GM21529 (cell line): ENCODE results near the gene CBFA2T3.

Experiments
- ATAC-seq: cut with Tn5 transposase; IDR thresholded peaks from one replicate; pipeline ENCODE4 v1.9.1; 2021; ENCODE audit not compliant: unreplicated experiment

CBFA2T3 gene

DNA sequence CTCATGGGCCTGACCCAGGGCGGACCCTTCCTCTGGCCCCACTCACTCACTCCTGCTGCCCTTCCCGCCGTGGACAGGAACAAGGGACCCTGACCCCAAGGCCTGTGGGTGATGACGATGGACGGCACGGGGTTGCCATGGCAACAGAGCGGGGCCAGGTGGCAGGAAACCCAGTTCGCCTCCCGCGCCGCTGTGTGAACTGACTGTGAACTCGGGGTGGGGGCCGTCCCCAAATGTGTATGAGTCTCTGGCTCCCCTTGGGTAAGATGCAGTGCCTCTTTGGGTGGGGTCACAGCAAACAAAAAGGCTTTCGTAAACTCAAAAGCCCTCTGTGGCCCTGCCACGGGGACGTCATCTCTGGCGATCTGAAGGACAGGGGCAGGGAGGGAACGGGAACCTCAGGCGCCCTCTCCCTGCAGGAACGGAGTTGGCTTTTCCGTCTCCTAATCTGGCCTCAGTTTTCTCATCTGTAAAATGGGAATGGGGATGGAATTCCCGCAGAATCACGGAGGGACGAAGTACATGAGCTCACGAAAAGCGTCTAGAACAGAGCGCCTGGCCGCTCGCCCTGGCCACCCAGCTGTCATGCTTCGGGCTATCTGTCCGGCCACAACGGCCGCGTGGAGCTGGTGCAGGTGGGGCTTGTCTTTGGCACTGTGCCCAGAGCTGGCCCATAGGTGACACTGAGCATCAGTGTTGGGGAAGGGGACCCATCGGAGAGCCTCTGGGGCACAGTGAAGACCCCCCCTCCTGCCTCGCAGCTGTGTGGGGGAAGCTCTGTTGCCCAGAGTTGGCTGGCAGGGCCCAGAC is 65.7 kb downstream of the CBFA2T3 start:
- no peak for ATAC-seq

- no peak for ATAC-seq
These were observed 66.5 kb downstream of the CBFA2T3 start for GRCh38 chr16:88910284-88911135.

DNA sequence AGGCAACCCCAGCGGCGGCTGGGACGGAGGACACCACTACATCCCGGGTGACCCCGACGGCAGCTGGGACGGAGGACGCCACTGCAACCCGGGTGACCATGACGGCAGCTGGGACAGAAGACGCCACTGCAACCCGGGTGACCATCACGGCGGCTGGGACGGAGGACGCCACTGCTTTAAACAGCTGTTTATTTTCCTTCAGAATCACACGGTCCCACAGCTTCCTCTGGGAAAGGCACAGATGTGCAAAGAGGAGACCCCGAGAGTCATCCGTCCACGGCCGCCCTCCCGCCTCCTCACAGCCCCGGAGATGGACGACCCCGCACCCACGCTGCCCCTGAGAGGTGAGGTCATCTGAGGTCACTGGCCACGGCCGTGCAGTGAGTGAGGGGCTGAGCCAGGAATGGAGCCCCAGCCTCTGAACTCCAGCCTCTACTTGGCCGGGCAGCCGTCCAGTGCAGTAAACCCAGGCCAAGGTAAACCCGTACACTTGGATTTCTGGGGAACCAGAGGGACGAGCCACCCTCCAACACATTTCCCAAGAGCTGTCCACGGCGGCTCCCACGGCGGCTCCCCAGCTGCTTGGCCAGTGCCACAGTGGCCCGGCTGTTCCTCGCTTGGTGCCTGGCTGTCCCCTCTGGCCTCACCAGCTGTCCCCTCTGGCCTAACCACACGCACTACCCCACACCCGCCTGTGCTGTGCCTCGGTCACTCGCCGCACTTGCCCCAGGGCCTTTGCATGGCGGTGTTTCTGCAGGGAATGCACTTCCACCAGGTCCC is 67.4 kb downstream of the CBFA2T3 start:
- ATAC-seq: no peak

DNA sequence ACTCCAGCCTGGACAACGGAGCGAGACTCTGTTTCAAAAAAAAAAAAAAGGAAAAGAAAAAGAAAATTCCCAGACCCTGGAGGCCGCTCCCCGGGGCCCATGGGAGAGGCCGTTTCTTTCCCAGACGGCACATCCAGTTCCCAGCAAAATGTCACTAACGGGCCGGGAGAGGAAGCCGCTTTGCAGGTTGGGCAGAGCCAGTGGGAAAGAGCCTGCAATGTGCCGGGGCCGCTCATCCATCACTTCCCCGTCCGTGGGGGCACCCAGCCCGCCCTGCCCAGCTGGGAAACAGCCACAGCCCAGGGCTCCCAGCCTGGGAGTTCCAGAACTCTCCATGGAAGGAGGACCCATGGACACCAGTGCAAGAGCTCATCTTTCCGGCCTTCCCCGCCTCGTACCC is 68.7 kb downstream of the CBFA2T3 start:
- no peak for ATAC-seq

GRCh38 chr16:88907768-88908167 is 69.2 kb downstream of the CBFA2T3 start:
- ATAC-seq: no peak

DNA sequence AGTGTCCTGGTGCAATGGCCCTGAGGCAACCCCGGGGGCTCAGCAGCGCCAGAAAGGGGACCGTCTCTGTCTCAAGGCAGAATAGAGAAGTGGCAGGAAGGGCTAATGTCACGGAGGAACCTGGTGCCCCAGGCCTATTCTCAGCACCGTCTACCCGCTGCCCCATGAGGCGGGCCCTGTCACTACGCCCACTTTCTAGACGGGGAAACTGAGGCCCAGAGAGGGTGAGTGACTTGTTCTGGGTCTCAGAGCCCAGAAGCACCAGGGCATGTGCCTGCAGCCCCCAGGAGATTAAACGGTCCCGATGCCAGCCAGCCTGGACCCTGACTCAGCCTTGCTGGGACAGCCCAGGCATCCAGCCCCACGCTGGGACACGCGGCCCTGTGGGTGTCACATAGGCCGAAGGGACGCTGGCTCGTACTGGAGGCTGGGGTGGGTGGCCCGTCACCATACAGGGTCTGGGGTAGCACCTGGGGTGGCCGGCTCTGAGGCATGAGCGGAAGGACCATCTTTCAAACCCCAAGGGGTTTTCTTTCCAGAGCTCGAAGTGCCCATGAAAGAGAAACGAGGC is 70.4 kb downstream of the CBFA2T3 start:
- ATAC-seq: no peak

DNA sequence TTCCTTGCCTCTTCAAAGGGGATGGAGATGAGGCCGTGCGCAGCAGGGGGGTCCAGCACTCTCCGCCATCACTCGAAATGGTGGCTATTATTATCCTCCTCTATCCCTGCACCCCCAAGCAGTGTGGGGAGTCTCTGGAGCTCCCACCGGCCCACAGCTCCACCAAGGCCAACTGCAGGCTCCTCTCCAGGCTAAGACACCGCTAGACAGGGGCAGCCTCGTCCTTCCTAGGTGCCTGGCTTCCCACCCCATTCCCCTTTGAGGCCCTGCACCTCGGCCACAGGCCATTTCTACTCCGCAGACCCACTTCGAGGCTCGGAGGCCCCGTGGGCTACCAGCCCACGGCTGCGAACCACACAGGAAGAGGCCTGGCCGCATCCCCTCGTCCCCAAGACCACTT is 71.0 kb downstream of the CBFA2T3 start:
- ATAC-seq: no peak

DNA sequence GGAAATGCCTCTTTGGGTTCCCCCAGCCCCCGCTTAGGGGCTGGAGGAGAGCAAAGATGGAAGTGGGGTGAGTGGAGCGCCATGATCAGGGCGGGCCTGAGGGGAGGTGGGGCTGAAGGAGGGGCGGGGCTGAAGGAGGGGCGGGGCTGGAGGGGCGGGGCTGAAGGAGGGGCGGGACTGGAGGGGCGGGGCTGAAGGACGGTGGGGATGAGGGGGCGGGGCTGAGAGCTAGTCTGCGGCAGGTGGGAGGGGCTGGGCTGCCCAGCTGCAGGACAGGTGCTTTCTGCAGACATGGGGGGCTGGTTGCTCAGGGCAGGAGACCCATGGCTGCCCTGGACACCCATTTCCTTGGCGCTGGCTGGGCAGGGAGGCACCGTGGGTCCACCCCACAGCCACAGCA is 71.4 kb downstream of the CBFA2T3 start:
- no peak for ATAC-seq

- no peak for ATAC-seq
These were observed 72.2 kb downstream of the CBFA2T3 start for GRCh38 chr16:88904676-88905365.

DNA sequence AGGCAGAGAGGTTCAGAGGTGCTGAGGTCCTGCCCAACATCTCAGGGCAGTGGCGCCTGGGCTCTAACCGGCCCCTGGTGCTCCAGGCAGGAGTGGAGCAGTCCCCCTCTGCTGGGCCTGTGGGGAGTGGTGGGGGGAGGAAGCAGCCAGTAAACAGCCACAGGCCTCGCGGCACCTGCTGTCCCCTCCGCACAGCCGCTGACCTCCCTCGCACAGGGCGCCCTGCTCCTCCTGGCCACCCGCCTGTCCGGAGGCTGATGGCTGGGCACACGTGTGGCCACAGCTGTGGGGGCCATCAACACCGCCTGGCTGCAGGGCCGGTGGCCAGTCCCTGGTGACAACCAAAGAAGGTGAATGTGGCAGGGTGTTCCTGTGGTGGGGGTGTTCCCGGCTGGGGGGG is 73.7 kb downstream of the CBFA2T3 start:
- ATAC-seq: no peak

DNA sequence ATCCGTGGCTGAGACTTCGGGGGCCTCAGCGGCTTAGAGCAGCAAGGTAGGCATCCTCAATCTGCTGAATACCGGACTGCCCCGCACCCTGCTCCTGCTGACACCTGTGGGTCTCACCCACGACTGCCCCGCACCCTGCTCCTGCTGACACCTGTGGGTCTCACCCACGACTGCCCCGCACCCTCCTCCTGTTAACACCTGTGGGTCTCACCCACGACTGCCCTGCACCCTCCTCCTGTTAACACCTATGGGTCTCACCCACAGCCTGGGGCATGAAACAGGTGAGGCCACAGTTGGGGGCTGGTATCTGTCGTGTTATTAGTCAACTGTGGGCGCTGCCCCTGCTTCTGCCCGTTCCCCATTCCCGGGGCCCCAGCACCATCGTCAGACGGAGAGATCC is 74.3 kb downstream of the CBFA2T3 start:
- ATAC-seq: no peak

GRCh38 chr16:88901718-88902337 is 75.2 kb downstream of the CBFA2T3 start:
- ATAC-seq: no peak

- ATAC-seq: no peak
These were observed 76.3 kb downstream of the CBFA2T3 start for GRCh38 chr16:88900662-88901052.

GRCh38 chr16:88899901-88900661 is 76.9 kb downstream of the CBFA2T3 start:
- ATAC-seq: no peak

GRCh38 chr16:88897696-88898425 is 79.1 kb downstream of the CBFA2T3 start:
- ATAC-seq: no peak

- ATAC-seq: no peak
These were observed 80.6 kb downstream of the CBFA2T3 start for GRCh38 chr16:88896238-88897070.

- ATAC-seq: no peak
These were observed 81.7 kb downstream of the CBFA2T3 start for GRCh38 chr16:88895335-88895734.
